K562 (cell line): ENCODE measurements around the gene COQ5. TPM values are rescaled to one million over a fixed set of nuclear protein-coding genes. Genes with fewer than 3 reads are reported as not detected.

Experiments used
- CCNT2 ChIP-seq: IDR thresholded peaks from 2 replicates; pipeline ENCODE4 v1.6.1; 2011; ENCODE audit warnings: borderline replicate concordance, low read depth, mild to moderate bottlenecking, moderate library complexity, mixed read lengths, low read length; ENCODE audit not compliant: insufficient read length; ENCODE audit errors: extremely low read depth
- IRF2 ChIP-seq: sonication (generic); formaldehyde crosslinking; IDR thresholded peaks from 2 replicates; pipeline ENCODE4 v1.8.1; 2022; ENCODE audit warnings: mild to moderate bottlenecking, missing genetic modification reagents
- NFYB ChIP-seq: IDR thresholded peaks from 2 replicates; pipeline ENCODE4 v1.6.1; 2011; ENCODE audit warnings: mild to moderate bottlenecking, moderate library complexity; ENCODE audit not compliant: insufficient read length; ENCODE audit errors: extremely low read depth
- RBBP5 ChIP-seq: fragments of 200-600 bp; sonication (generic); IDR thresholded peaks from 2 replicates; pipeline ENCODE4 v1.6.1; 2012; ENCODE audit warnings: borderline replicate concordance, mild to moderate bottlenecking, low read length, control low read depth, inconsistent platforms; ENCODE audit not compliant: insufficient read depth, poor library complexity, severe bottlenecking
- SAP30 ChIP-seq: fragments of 200-600 bp; sonication (generic); IDR thresholded peaks from 2 replicates; pipeline ENCODE4 v1.6.1; 2012; ENCODE audit warnings: borderline replicate concordance, low read depth, mild to moderate bottlenecking, moderate library complexity, low read length, control low read depth, inconsistent platforms; ENCODE audit not compliant: insufficient read depth, poor library complexity, severe bottlenecking
- XRCC4 ChIP-seq: IDR thresholded peaks from one replicate; pipeline ENCODE4 v1.6.1; 2011; ENCODE audit not compliant: insufficient read depth, insufficient read length; ENCODE audit errors: extremely low read depth
- XRCC5 ChIP-seq: fragments of 200-400 bp; formaldehyde crosslinking; IDR thresholded peaks from 2 replicates; pipeline ENCODE4 v1.6.1; 2017; ENCODE audit warnings: low read depth, mild to moderate bottlenecking, low read length
- ZNF124 ChIP-seq: sonication (generic); formaldehyde crosslinking; IDR thresholded peaks from 2 replicates; pipeline ENCODE4 v1.8.1; 2022; ENCODE audit warnings: missing genetic modification reagents
- ZNF609 ChIP-seq: sonication (generic); formaldehyde crosslinking; IDR thresholded peaks from 2 replicates; pipeline ENCODE4 v1.8.1; 2023; ENCODE audit warnings: missing genetic modification reagents, mild to moderate bottlenecking, borderline replicate concordance
- polyA plus RNA-seq, 8 experiments: library from polyadenylated mRNA; depleted of rRNA in 4 of 8; stranded (reverse) in 5 of 8; unstranded in 3 of 8; fragments of >200 nt; fragmentation: Nextera tagmentation in 2 of 8; fragmentation: Illumina TruSeq in 1 of 8; extraction: Ambion mirVana in 2 of 8; extraction: Trizol in 1 of 8; gene quantifications; 2 replicates each; pipeline versions ENCODE4 v1.2.1 to v1.2.3, GENCODE V29; 2011 to 2014; ENCODE audit warnings: inconsistent platforms in 1 of 8, missing spikeins in 1 of 8
- total RNA-seq, 7 experiments: library from RNA; depleted of rRNA in 6 of 7; stranded (reverse); fragments of >200 nt in 6 of 7; fragmentation: Illumina TruSeq in 2 of 7; extraction: Trizol in 2 of 7; gene quantifications; 2 replicates each; pipeline versions ENCODE4 v1.2.1 to v1.2.3, GENCODE V29; 2011 to 2021; ENCODE audit warnings: low replicate concordance in 1 of 7

Gene COQ5
- total and polyA plus RNA-seq, 9 of the 15 experiments (the other 6 are each of a cell fraction or from before 2014, with no cell fraction given), result 19.2 to 59.7 (median 30.4) TPM

DNA sequence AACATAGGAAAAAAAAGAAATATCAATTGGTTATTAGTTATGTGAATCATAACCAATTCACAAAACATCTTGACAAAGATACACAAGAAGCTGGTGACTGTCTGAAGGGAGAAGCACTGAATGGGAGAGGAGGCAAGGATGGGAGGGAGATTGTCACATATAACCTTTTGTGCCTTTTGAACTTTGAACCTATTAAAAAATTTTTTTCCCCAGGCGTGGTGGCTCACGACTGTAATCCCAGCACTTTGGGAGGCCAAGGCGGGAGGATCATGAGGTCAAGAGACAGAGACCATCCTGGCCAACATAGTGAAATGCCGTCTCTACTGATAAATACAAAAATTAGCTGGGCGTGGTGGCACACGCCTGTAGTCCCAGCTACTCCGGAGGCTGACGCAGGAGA is 20.4 kb downstream of the COQ5 start (continued):
- TF ChIP-seq ZNF609 (CRISPR knock-in tag) (no peak), SAP30 (no peak), IRF2 (CRISPR knock-in tag) (no peak), XRCC4 (no peak), NFYB (no peak), ZNF124 (CRISPR knock-in tag) (no peak), CCNT2 (no peak), RBBP5 (no peak), XRCC5 (no peak)
